Colonic mucosa (tissue), 4 donors: ENCODE data around the gene SLC2A10. TPM values are rescaled to one million over a fixed set of nuclear protein-coding genes. Genes with fewer than 3 reads are reported as not detected.

Experiments
- DNase-seq: peaks from one replicate; pipeline ENCODE4 v3.0.0-alpha.2; 2020
- H3K27ac ChIP-seq: fragments of 200-600 bp; one replicate; pipeline ENCODE4 v1.8.0; 2021
- H3K27me3 ChIP-seq: fragments of 200-600 bp; one replicate; pipeline ENCODE4 v1.8.0; 2021
- H3K36me3 ChIP-seq: fragments of 200-600 bp; one replicate; pipeline ENCODE4 v1.8.0; 2021
- H3K4me1 ChIP-seq: fragments of 200-600 bp; one replicate; pipeline ENCODE4 v1.8.0; 2021; ENCODE audit warnings: mild to moderate bottlenecking
- H3K4me3 ChIP-seq: fragments of 200-600 bp; one replicate; pipeline ENCODE4 v1.8.0; 2021
- H3K9ac ChIP-seq, 2 donors: one replicate each; pipeline ENCODE4 v1.7.0; 2013; ENCODE audit warnings: control low read depth in 2 of 2, low read depth in 2 of 2, low read length in 2 of 2
- H3K9me3 ChIP-seq: fragments of 200-600 bp; one replicate; pipeline ENCODE4 v1.8.0; 2021
- intact Hi-C: fragments of 100-400 bp; cut with DNase I; formaldehyde crosslinking; loops from one replicate; pipeline ENCODE4 v1.14.1; 2022
- total RNA-seq, 2 donors: library from RNA; stranded (reverse); fragmentation: NEBNext Ultra II Directional in 1 of 2; extraction: Animal tissue kit (Norgen Biotek cat#: 25700) in 1 of 2; gene quantifications; one replicate each; pipeline ENCODE4 v1.2.1, GENCODE V29; 2021
- TF ChIP-seq, protein P1 (sequence below): fragments of 200-600 bp; IDR thresholded peaks from one replicate; pipeline ENCODE4 v1.8.0; 2022; ENCODE audit warnings: antibody characterized with exemption, mild to moderate bottlenecking
- donor health status: healthy.
- donor health status: DM: no; HTN: no; CAD: no.
- donor health status: DM: no; HTN: no; CAD: no.

Gene SLC2A10
- total RNA-seq, 2 donors from 2014 or later = 28.3 to 43.6 TPM

DNA sequence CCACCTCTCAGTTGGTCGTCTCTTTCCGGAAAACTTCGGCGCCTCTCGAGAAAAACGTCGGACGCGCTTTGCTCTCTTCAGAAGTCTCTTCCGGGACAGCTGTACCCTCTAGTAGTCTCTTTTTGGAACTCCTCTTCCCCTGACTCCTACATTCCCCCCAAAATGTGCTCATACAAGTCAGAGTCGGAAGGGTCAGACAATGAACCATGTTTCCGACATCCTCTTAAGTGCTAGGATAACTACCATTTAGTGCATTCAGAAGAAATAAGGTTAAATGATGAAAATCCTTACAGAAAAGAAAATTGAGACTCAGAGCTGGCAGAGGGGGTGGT, 19.7 kb upstream of the SLC2A10 start:
- Histone ChIP-seq H3K4me1 (peaks cover 10% of the 10 kb centered on the region), H3K9ac (peak overlapping the region in 1 of 2 donors; percentile 86), H3K27ac (peak overlapping the region; percentile 90), H3K4me3 (peak overlapping the region; percentile 59), H3K27me3 (no peaks in the 10 kb centered on the region), H3K36me3 (no peaks in the 10 kb centered on the region), H3K9me3 (no peaks in the 10 kb centered on the region)
- no peak for DNase-seq
- intact Hi-C loops = loop anchor here (10.0 kb wide), 1 partner anchor 125 kb away; no protein-coding TSS in a partner anchor
- TF ChIP-seq, protein P1, sequence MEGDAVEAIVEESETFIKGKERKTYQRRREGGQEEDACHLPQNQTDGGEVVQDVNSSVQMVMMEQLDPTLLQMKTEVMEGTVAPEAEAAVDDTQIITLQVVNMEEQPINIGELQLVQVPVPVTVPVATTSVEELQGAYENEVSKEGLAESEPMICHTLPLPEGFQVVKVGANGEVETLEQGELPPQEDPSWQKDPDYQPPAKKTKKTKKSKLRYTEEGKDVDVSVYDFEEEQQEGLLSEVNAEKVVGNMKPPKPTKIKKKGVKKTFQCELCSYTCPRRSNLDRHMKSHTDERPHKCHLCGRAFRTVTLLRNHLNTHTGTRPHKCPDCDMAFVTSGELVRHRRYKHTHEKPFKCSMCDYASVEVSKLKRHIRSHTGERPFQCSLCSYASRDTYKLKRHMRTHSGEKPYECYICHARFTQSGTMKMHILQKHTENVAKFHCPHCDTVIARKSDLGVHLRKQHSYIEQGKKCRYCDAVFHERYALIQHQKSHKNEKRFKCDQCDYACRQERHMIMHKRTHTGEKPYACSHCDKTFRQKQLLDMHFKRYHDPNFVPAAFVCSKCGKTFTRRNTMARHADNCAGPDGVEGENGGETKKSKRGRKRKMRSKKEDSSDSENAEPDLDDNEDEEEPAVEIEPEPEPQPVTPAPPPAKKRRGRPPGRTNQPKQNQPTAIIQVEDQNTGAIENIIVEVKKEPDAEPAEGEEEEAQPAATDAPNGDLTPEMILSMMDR = no peak

DNA sequence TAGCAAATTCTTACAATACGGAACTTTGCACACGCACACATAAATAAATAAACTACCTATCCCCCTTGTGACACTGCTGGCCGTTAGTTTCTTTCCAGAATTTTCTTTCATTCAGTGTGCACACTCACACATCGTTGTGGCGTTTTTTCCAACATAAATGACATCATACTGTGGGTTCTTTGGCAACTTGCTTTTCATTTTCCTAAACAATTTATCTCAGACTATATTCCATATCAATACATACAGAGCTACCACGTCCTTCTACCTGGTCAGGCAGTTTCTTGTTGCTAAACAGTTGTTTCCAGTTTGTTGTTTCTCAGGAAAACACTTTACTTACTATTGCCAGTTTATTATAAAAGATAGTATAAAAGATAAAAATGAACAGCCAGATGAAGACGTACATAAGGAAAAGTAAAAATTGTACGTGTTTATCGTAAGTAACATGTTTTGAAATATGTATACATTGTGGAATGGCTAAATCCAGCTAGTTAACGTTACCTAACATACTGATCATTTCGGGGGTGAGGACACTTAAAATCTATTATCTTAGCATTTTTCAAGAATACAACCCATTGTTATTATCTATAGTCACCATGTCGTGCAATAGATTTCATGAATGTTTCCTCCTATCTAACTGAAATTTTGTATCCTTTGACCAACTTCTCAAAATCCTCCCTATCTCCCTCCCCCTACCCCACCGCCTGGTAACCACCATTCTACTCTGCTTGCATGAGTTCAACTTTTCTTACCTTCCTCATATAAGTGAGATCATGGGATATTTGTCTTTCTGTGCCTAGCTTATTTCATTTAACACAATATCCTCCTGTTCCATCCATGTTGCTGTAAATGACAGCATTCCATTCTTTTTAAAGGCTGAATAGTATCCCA, 19.0 kb upstream of the SLC2A10 start:
- H3K4me1 ChIP-seq = peaks cover 10% of the 10 kb centered on the region
- H3K9ac ChIP-seq = peak overlapping the region in 1 of 2 donors; percentile 86
- TF ChIP-seq, protein P1 = no peak
- H3K27ac ChIP-seq = peak overlapping the region; percentile 90
- no peak for DNase-seq
- peak overlapping the region; percentile 59 for H3K4me3 ChIP-seq
- no peaks in the 10 kb centered on the region for H3K9me3 ChIP-seq
- intact Hi-C loops = no loop called here
- H3K27me3 ChIP-seq = no peaks in the 10 kb centered on the region
- no peaks in the 10 kb centered on the region for H3K36me3 ChIP-seq

- Histone ChIP-seq H3K4me1 (peaks cover 10% of the 10 kb centered on the region), H3K4me3 (no peak overlapping the region), H3K9me3 (no peaks in the 10 kb centered on the region), H3K36me3 (no peaks in the 10 kb centered on the region), H3K27me3 (no peaks in the 10 kb centered on the region), H3K27ac (no peak overlapping the region), H3K9ac (no peak overlapping the region)
- intact Hi-C loops = no loop called here
- no peak for DNase-seq
- TF ChIP-seq, protein P1 = no peak
Observed at GRCh38 chr20:46691196-46691595, 18.3 kb upstream of the SLC2A10 start.

DNA sequence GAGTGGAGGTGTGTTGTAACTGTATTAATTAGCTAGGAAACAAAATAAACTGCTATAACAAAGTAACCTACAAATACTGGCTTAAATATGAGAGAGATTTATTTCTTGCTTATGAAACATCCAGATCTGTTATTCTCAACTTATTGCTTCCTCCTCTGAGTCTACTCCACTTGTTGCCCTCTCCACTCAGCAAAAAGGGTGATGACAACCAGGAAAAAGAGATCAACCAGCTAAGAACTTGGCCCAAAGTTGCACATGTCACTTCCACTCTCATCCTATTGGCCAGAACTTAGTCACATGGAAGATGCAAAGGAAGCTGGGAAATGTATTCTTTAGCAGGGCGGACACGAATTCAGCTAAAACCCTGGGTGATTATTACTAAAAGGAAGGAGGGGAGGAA, 15.0 kb upstream of the SLC2A10 start:
- no peak overlapping the region for H3K4me3 ChIP-seq
- H3K36me3 ChIP-seq = no peaks in the 10 kb centered on the region
- no peak for DNase-seq
- TF ChIP-seq, protein P1 = no peak
- H3K9ac ChIP-seq = no peak overlapping the region
- H3K27ac ChIP-seq = no peak overlapping the region
- no peaks in the 10 kb centered on the region for H3K27me3 ChIP-seq
- H3K4me1 ChIP-seq = no peaks in the 10 kb centered on the region
- no peaks in the 10 kb centered on the region for H3K9me3 ChIP-seq
- intact Hi-C loops = no loop called here

DNA sequence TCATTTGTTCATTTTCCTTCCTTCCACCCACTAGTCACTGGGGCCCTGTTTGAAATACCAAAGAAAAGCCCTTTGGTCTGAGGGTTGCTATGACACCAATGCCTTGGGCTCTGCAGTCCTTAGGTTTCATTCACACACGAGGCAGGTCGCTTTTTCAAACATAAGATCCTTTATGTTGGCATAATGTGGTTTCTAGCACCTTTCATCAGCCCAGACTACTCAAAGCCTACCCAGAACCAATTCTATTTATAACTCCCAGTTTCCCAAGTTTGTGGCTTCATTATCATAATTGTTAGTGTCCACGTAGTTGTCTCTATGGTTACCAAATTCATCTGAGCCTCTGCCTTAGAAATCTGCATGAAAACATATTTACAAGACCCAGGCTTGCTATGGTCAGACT, 13.6 kb upstream of the SLC2A10 start:
- Histone ChIP-seq H3K27ac (no peak overlapping the region), H3K27me3 (no peaks in the 10 kb centered on the region), H3K4me1 (no peaks in the 10 kb centered on the region), H3K36me3 (no peaks in the 10 kb centered on the region), H3K4me3 (no peak overlapping the region), H3K9ac (no peak overlapping the region), H3K9me3 (no peaks in the 10 kb centered on the region)
- TF ChIP-seq, protein P1 = no peak
- intact Hi-C loops = loop anchor here (5.0 kb wide), 1 partner anchor 174 kb away; no protein-coding TSS in a partner anchor
- DNase-seq = no peak
